HAP-1 (cell line): Measurements from ENCODE around the gene NEURL4.

Source experiments
- DNase-seq, 2 experiments: peaks; one replicate each; pipeline ENCODE4 v3.0.0-alpha.2; 2016 to 2020; ENCODE audit warnings: low spot score in 2 of 2
- H3K27me3 ChIP-seq: fragments of 250-450 bp; sonication (Bioruptor Pico); 2 replicates; pipeline ENCODE4 v1.5.1; 2020; ENCODE audit warnings: low read depth, mild to moderate bottlenecking, moderate library complexity
- H3K36me3 ChIP-seq: fragments of 250-450 bp; sonication (Bioruptor Pico); replicated peaks from 2 replicates; pipeline ENCODE4 v1.5.1; 2020; ENCODE audit warnings: mild to moderate bottlenecking
- H3K4me1 ChIP-seq: fragments of 250-450 bp; sonication (Bioruptor Pico); 2 replicates; pipeline ENCODE4 v1.5.1; 2020; ENCODE audit warnings: mild to moderate bottlenecking
- H3K4me3 ChIP-seq: fragments of 250-450 bp; sonication (Bioruptor Pico); 2 replicates; pipeline ENCODE4 v1.5.1; 2020; ENCODE audit warnings: mild to moderate bottlenecking, moderate library complexity
- H3K9me3 ChIP-seq: fragments of 250-450 bp; sonication (Bioruptor Pico); 2 replicates; pipeline ENCODE4 v1.5.1; 2020; ENCODE audit warnings: mild to moderate bottlenecking, moderate library complexity
- in situ Hi-C: fragments of 300-500 bp; cut with MboI; formaldehyde crosslinking; loops from 3 replicates; pipeline ENCODE4 v1.14.3; 2020; ENCODE audit warnings: low sequenced_read_pairs, inconsistent platforms, mixed read lengths

NEURL4 gene

DNA sequence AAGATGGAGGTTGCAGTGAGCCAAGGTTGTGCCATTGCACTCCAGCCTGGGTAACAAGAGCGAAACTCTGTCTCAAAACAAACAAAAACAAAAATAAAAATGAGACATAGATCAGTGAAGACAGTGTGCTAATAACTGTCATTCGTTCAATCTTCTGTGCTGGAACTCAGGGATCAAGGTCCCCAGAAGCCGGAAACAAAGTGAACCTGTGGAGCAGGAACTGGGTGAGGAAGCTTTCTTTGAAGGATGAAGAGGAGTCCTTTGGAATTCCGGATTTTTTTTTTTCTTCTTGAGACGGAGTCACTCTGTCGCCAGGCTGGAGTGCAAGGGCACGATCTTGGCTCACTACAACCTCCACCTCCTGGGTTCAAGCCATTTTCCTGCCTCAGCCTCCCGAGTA lies 49.7 kb downstream of the NEURL4 start:
- peaks cover 8% of the 10 kb centered on the region for H3K4me1 ChIP-seq
- no peaks in the 10 kb centered on the region for H3K27me3 ChIP-seq
- no peaks in the 10 kb centered on the region for H3K36me3 ChIP-seq
- DNase-seq: no peak
- in situ Hi-C loops: no loop called here
- H3K4me3 ChIP-seq: no peak overlapping the region
- no peaks in the 10 kb centered on the region for H3K9me3 ChIP-seq

DNA sequence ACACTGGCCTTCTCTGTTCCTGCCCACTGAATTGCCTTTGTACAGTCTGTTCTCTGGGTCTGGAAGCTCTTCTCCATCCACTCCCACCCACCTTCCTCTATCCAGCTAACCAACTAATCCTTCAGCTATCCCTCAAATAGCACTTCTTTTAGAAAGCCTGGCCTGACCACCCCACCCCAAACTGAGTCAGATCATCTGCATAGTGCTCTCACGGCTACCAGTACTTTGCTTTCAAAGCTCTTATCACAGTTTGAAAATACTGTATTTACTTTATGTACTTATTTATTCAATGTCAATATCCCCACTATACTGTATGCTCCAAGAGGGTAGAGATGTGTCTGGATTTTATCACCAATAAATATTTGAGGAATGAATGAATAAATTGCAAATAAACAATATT lies 62.4 kb downstream of the NEURL4 start:
- peaks cover 29% of the 10 kb centered on the region for H3K4me1 ChIP-seq
- in situ Hi-C loops: no loop called here
- H3K36me3 ChIP-seq: no peaks in the 10 kb centered on the region
- no peak overlapping the region for H3K4me3 ChIP-seq
- no peaks in the 10 kb centered on the region for H3K9me3 ChIP-seq
- H3K27me3 ChIP-seq: no peaks in the 10 kb centered on the region
- no peak for DNase-seq
